ENCODE results near the gene DENND1C.

The DENND1C gene

DNA sequence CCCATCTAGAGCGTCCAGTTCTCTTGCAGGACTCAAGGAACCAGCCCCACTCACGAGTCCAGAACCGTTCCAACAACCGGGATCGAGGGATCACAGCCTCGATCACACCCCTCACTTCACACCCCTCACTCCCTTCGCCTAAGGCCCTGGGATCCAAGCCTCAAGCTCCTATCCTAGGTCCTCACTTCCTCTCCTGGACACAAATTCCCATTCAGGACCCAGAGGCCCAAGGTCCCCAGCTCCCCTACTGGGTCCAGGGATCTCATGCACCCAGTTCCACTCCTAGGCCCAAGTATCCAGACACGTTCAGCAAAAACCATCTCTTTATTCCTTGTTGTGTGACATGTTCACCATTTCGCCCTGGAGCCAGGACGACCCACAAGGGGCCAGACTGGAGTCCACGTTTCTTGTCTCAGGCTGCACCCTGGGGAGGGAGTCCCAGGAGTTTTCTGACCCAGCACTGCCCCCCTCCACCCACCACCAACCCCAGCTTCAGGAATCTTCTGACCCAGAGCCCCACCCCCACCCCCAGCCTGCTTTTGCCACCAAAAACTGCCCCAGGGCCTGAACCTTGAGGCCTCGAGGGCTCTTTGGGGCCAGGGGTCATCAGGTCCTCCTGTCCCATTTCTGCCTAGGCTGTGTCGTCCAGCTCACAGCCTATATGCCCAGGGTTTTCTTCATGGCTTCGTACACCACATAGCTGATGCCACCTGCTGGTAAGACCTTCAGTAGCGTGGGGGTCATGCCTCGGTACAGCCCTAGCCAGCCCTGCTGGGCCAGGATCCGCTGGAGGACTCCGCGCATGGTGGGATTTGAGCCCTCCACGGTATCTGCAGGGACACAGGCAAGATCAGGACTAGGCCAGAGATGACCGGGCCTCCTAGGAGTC is 55.6 kb downstream of the DENND1C start:
- DNase-seq (ENCODE audit: low spot score), result no peak
- Histone ChIP-seq H3K27ac (peak overlapping the region; percentile 53 to 88), H3K4me3 (peak overlapping the region; percentile 50)
- TF ChIP-seq, protein P1, sequence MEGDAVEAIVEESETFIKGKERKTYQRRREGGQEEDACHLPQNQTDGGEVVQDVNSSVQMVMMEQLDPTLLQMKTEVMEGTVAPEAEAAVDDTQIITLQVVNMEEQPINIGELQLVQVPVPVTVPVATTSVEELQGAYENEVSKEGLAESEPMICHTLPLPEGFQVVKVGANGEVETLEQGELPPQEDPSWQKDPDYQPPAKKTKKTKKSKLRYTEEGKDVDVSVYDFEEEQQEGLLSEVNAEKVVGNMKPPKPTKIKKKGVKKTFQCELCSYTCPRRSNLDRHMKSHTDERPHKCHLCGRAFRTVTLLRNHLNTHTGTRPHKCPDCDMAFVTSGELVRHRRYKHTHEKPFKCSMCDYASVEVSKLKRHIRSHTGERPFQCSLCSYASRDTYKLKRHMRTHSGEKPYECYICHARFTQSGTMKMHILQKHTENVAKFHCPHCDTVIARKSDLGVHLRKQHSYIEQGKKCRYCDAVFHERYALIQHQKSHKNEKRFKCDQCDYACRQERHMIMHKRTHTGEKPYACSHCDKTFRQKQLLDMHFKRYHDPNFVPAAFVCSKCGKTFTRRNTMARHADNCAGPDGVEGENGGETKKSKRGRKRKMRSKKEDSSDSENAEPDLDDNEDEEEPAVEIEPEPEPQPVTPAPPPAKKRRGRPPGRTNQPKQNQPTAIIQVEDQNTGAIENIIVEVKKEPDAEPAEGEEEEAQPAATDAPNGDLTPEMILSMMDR (IDR thresholded peaks at IDR 0.05), result no peak

DNA sequence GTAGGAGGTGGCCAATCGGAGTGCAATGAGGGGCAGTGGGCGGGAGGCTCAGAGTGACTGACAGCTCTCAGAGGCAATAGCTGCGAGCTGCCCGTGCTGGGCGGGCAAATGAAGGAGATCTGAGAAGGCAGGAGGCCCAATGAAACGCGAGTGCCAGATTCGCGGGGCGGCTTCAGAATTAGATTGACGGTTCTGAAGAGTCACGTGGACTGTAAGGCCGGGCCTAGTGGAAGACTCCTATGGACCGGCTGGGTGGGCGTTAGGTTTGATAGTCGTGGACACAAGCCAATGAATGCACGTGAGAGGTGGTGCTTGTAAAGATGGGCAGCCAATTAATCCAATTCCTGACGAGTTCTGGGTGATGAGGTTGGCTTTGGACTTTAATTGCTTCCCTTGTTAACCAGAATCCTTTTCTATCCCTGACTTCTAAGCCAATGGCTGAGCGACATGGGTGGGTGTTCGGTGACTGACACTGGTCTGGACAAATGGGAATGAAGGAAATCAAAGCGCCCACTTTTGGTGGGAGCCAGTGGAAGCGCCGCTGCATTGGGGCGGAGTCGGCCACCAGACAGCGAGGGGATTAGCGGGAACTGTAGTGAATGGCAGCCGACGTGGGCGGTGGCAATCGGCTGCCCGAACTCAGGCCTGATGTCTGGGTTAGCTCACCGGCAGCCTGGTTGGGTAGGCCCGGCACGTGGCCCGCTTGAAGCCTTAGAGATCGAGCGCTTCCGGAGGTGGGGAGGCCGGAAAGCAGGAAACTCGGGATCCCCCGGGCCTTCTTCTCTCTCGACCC is 56.5 kb downstream of the DENND1C start:
- peak overlapping the region; percentile 53 to 88 for H3K27ac ChIP-seq
- peak; percentile 100 for DNase-seq (ENCODE audit: low spot score)
- H3K4me3 ChIP-seq, result peak overlapping the region; percentile 83
- TF ChIP-seq, protein P1 (IDR thresholded peaks at IDR 0.05), result no peak

DNA sequence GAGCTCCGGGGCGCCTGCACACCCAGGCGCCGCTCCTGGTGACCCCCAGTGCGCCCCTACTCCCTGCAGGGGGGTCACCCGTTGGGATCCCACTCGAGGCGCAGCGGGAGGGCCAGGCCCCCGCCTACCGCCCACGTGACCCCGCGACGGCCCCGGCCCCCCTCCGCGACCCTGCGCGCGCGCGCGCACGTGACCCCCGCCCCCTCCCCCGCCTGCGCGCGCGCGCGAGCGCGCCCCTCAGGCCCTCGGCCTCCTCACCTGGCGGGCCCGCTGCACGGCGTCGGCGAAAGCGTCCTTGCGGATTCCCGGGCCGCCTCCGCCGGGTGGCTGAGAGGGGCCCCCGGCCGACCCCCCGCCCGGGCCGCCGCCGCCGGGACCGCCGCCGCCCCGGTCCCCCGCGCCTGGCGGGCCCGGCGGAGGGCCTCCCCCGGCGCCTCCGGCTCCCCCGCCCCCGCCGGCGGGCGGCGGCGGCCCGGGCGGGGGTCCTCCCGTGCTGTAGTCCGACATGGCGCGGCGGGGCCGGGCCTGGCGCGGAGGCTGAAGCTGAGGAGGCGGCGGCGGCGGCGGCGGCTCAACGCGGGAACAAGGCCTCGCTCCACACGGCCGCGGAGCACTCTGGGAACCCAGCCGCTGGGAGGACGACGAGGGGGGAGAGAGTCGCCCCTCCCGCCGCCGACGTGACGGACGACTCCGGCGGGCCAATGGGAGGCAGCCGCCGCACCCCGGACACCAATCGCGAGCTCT is 57.2 kb downstream of the DENND1C start, which contains the start of gene KHSRP:
KHSRP (minus strand) TSS at position 617 of the 744 bp plus-strand sequence; CDS start at position 507, 110 bp downstream.
- TF ChIP-seq, protein P1 (IDR thresholded peaks at IDR 0.05), result no peak
- no peak for DNase-seq (ENCODE audit: low spot score)
- Histone ChIP-seq H3K4me3 (peak within 1 kb of the TSS; percentile 83), H3K27ac (peak within 1 kb of the TSS; percentile 53 to 88)

DNA sequence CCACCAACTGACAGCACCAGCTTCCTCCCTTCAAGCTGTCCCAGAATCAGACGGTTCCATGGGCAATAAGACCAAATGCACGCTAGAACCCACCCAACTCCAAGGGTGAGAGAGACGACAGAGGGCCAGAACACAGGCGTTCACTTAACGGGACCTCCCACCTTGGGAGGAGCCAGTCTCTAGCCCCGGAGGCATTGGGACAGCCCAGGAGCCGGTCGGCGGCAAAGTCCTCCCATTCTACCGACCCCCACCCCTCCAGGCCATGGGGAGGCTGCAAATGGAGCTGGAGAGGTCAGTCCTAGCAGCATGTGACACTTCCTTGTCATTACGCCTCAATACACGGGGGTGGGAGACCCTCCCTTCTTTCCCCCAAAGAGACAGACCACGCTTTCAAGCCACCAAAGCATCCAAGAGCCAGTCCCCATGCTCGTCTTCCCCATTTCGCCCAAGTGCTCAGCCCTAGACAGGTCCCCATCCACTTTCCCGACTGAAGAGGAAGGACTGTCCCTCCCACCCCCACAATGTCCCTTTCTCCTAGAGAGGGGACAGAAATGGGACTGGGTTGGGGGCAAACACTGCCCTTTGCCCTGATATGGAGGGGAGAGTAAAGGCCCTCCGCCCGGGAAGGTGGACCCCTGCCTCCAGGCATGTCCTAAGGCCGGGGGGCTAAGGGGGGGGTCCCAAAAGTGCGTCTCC is 57.9 kb downstream of the DENND1C start:
- H3K27ac ChIP-seq, result peak overlapping the region; percentile 33 to 86
- no peak for DNase-seq (ENCODE audit: low spot score)
- TF ChIP-seq, protein P1 (IDR thresholded peaks at IDR 0.05), result no peak
- peak overlapping the region; percentile 83 for H3K4me3 ChIP-seq

DNA sequence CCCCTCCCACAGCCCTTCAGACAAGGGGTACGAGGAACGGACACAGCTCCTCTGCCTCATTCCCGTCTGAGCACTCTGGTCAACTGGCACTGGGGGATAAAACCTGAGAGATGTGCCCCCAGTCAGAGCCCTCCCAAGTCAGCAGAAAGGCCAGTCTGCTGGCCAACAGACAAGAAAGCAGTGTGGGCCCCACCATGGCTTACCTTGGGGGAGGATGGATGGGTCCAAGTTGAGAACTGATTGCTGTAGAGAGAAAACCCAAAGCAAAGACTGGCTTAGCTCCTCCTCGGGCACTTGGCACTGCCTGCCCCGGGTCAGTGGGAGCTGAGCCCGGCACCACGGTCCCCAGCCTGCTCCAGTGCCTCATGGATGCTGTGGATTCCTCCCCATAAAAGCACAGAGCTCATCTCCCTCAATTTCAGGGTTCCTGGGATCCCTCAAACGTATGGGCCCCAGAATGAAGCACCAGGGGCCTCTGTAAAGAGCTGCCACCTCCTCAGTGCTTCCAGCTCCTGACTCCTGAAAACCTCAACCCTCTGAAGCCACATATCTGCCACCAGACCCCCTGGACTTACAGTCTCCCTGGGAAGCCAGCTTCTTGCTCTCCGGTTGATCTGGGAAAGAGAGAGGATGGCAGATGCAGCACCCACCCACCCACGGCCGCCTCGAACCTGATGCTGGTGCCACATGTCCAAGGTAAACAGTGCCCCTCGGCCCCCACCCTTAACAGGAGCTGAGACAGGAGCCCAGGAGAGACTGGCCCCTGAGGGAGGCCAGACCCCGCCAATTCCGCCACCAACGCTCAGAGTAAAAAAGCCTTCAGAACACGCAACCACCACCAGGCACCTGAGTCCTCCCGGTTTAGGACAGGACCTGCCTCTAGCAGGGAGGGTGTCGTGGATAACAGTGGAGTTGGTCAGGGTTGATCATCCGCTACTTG is 60.2 kb downstream of the DENND1C start:
- TF ChIP-seq, protein P1 (IDR thresholded peaks at IDR 0.05), result no peak
- DNase-seq (ENCODE audit: low spot score), result no peak

More for the DNA sequence above, 60.2 kb downstream of the DENND1C start:
- no peak overlapping the region for H3K27ac ChIP-seq
- no peak overlapping the region for H3K4me3 ChIP-seq
